GM12875 (cell line): Measurements from ENCODE around the gene SPINDOC.

Experiments used
- H3K4me3 ChIP-seq: one replicate; pipeline ENCODE4 v1.5.1; 2011; ENCODE audit warnings: low read depth, low read length, control low read depth
- CTCF ChIP-seq: IDR thresholded peaks from 2 replicates; pipeline ENCODE4 v1.5.1; 2011; ENCODE audit warnings: low read depth, mild to moderate bottlenecking, control low read depth, inconsistent platforms, low read length, moderate library complexity, borderline replicate concordance; ENCODE audit not compliant: insufficient read depth

Gene SPINDOC

GRCh38 chr11:63876616-63877015 is 63.4 kb downstream of the SPINDOC start:
- no peak for TF ChIP-seq CTCF
- no peak overlapping the region for H3K4me3 ChIP-seq
